A549 treated with Hydrocortisone at 1 μM for 4 hours (cell line): ENCODE data around the gene FAM153A. TPM values are rescaled to one million over a fixed set of nuclear protein-coding genes. Genes with fewer than 3 reads are reported as not detected.

Experiments
- total RNA-seq: library from RNA; stranded (reverse); fragments of 200-300 nt; extraction: Qiagen RNA extraction; gene quantifications from 5 replicates; pipeline ENCODE4 v1.2.3, GENCODE V29; 2022

The FAM153A gene
- not detected in 5 replicates for total RNA-seq

DNA sequence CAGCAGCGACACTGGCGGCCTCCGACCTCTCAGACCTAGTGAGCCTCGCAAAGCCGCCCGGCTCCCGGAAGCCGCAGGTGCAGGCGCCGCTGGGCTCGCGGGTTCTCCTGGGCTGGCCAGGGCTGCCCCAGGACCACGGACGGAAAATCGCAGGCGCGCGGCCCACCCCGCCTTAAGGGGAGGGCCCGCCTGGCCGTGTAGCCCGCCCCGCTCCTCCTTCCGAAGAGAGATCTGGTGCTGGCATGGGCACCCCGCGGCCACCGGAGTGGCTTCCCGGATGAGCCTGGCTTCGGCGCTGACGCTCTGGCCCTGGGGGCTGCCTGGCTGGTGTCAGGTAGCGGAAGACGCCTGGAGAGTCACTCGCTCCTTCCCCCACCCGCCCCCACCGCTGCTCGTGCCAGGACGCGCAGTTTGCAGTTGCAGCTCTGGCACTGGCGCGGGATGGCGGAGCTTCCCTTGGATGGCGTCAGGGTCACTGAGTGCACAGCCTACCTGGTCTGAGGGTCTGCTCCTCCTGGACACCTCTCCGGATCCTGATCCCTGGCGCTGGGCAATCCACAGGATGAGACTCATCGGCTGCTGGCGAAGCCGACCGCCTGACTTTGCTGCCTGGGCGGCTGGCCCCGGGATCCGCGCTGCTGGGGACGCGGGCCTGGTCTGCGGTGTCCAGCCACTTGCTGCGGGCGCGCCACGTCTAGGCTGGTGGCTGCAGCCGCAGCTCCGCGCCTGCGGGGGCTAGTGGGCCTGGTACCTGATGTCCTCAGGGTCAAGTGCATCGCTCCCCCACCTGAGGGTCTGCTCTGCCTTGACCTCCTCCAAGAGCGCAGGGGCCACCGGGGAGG, at the start of gene FAM153A:
Gene FAM153A (minus strand): TSS at position 108 of the 842 bp plus-strand sequence.

Other genes with a start within 250 kb of the FAM153A start
- 19.3 to 27.3 TPM (median 25.0 TPM) in 5 replicates for gene FAM193B, start 228.3 kb downstream of the FAM153A start, total RNA-seq
- 275 to 289 TPM (median 280 TPM) in 5 replicates for gene TMED9, start 190.7 kb downstream of the FAM153A start, total RNA-seq
- gene B4GALT7, start 182.8 kb downstream of the FAM153A start, total RNA-seq = 21.3 to 27.7 TPM (median 26.5 TPM) in 5 replicates
- 0.09 TPM in 2 of 5 replicates, not detected in the others for gene PROP1, start 213.3 kb upstream of the FAM153A start, total RNA-seq